Peyer's patch (tissue), 4 donors: ENCODE measurements around the gene PDGFA. TPM values are rescaled to one million over a fixed set of nuclear protein-coding genes. Genes with fewer than 3 reads are reported as not detected.
A peak's percentile ranks its signal among the peaks of the same experiment; 100 is the strongest.

Experiments
- DNase-seq, 3 donors: peaks; one replicate each; pipeline ENCODE4 v3.0.0-alpha.2; 2017 to 2019
- H3K27ac ChIP-seq, 4 donors: fragments of 200-600 bp; sonication (generic); one replicate each; pipeline ENCODE4 v1.5.1; 2016 to 2019
- H3K27me3 ChIP-seq, 2 donors: fragments of 200-600 bp; sonication (generic); one replicate each; pipeline ENCODE4 v1.5.1; 2019
- H3K36me3 ChIP-seq, 3 donors: fragments of 200-600 bp; sonication (generic); one replicate each; pipeline ENCODE4 v1.5.1; 2016 to 2019
- H3K4me1 ChIP-seq, 4 donors: fragments of 200-600 bp; sonication (generic); one replicate each; pipeline ENCODE4 v1.5.1; 2016 to 2019
- H3K4me3 ChIP-seq, 4 donors: fragments of 200-600 bp; sonication (generic); 1 replicate in 3 of 4; 2 replicates in 1 of 4; pipeline ENCODE4 v1.5.1; 2016 to 2019; ENCODE audit warnings: mild to moderate bottlenecking in 1 of 4
- H3K9me3 ChIP-seq, 4 donors: fragments of 200-600 bp; sonication (generic); one replicate each; pipeline ENCODE4 v1.5.1; 2016 to 2019; ENCODE audit warnings: mild to moderate bottlenecking in 1 of 4
- CTCF ChIP-seq, 6 experiments: fragments of 450-650 bp in 4 of 6; fragments of 200-600 bp in 2 of 6; sonication (generic) in 1 of 6; IDR thresholded peaks; one replicate each; pipeline ENCODE4 v1.5.1; 2017 to 2019; ENCODE audit warnings: antibody characterized with exemption in 6 of 6, mild to moderate bottlenecking in 3 of 6, moderate library complexity in 1 of 6
- POLR2A ChIP-seq, 2 donors: fragments of 450-650 bp; IDR thresholded peaks; one replicate each; pipeline ENCODE4 v1.5.1; 2017; ENCODE audit warnings: antibody characterized with exemption in 2 of 2, mild to moderate bottlenecking in 2 of 2, moderate library complexity in 2 of 2
- total RNA-seq, 4 donors: library from RNA; depleted of rRNA; stranded (reverse); fragments of >200 nt; gene quantifications; one replicate each; pipeline ENCODE4 v1.1.0, GENCODE V29; 2016

PDGFA gene
- total RNA-seq, 4 donors from 2014 or later = 5.8 to 97.8 (median 59.4) TPM

GRCh38 chr7:506391-506831 lies 13.2 kb downstream of the PDGFA start:
- peaks cover 0 to 42% (median 0%) of the 10 kb centered on the region in 3 donors for H3K36me3 ChIP-seq
- no peak overlapping the region for H3K27ac ChIP-seq
- TF ChIP-seq CTCF (IDR thresholded peaks at IDR 0.05) (no peak), POLR2A (IDR thresholded peaks at IDR 0.05) (no peak)
- H3K9me3 ChIP-seq = no peaks in the 10 kb centered on the region
- H3K27me3 ChIP-seq = no peaks in the 10 kb centered on the region
- no peak overlapping the region for H3K4me3 ChIP-seq
- DNase-seq = peak in 2 of 3 donors; percentile 42 to 48
- peaks cover 0 to 49% (median 7%) of the 10 kb centered on the region in 4 donors for H3K4me1 ChIP-seq

DNA sequence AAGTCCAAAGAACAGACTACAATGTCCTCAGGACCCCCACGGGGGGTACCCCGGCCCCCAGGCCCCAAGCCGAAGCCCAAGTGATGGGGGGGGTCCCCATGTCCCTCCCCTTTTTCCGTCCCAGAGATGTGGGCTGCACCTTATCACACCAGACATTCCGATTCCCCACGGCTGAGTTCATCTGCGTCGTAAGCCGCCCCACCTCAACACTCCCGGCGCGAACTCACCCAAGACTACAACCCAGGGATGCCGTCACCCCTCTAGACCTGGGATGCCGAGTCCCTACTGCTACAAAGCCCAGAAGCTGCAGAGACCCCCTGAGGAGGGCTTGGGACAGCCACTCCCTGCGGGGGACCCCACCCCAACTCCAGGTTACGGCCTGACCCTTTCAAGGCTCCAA lies 14.5 kb downstream of the PDGFA start:
- peaks cover 0 to 45% (median 0%) of the 10 kb centered on the region in 3 donors for H3K36me3 ChIP-seq
- TF ChIP-seq POLR2A (IDR thresholded peaks at IDR 0.05) (no peak), CTCF (IDR thresholded peaks at IDR 0.05) (no peak)
- peak in 1 of 3 donors; percentile 46 for DNase-seq
- no peaks in the 10 kb centered on the region for H3K27me3 ChIP-seq
- no peak overlapping the region for H3K4me3 ChIP-seq
- H3K27ac ChIP-seq = peak overlapping the region in 3 of 4 donors; percentile 80 to 91 (median 82)
- peaks cover 0 to 48% (median 7%) of the 10 kb centered on the region in 4 donors for H3K4me1 ChIP-seq
- H3K9me3 ChIP-seq = no peaks in the 10 kb centered on the region

GRCh38 chr7:504221-505111 lies 15.2 kb downstream of the PDGFA start:
- no peak overlapping the region for H3K4me3 ChIP-seq
- DNase-seq = peak in 1 of 3 donors; percentile 79
- TF ChIP-seq CTCF (IDR thresholded peaks at IDR 0.05) = no peak
- TF ChIP-seq POLR2A (IDR thresholded peaks at IDR 0.05) = no peak

GRCh38 chr7:503575-504111 lies 16.0 kb downstream of the PDGFA start:
- peaks cover 0 to 48% (median 0%) of the 10 kb centered on the region in 3 donors for H3K36me3 ChIP-seq
- TF ChIP-seq POLR2A (IDR thresholded peaks at IDR 0.05) (peak; percentile 44 to 69), CTCF (IDR thresholded peaks at IDR 0.05) (no peak)
- peak overlapping the region in 3 of 4 donors; percentile 80 to 91 (median 82) for H3K27ac ChIP-seq
- H3K4me3 ChIP-seq = peak overlapping the region in 1 of 4 donors; percentile 15
- H3K9me3 ChIP-seq = no peaks in the 10 kb centered on the region
- no peaks in the 10 kb centered on the region for H3K27me3 ChIP-seq
- DNase-seq = peak in 2 of 3 donors; percentile 94
- peaks cover 0 to 48% (median 7%) of the 10 kb centered on the region in 4 donors for H3K4me1 ChIP-seq

More at GRCh38 chr7:504221-505111, 15.2 kb downstream of the PDGFA start:
- Histone ChIP-seq H3K27me3 (no peaks in the 10 kb centered on the region), H3K9me3 (no peaks in the 10 kb centered on the region), H3K4me1 (peaks cover 0 to 48% (median 7%) of the 10 kb centered on the region in 4 donors), H3K27ac (peak overlapping the region; percentile 13 to 91 (median 81)), H3K36me3 (peaks cover 0 to 46% (median 0%) of the 10 kb centered on the region in 3 donors)

- TF ChIP-seq POLR2A (IDR thresholded peaks at IDR 0.05) = no peak
- TF ChIP-seq CTCF (IDR thresholded peaks at IDR 0.05) = no peak
- no peak for DNase-seq
- Histone ChIP-seq H3K4me1 (peaks cover 0 to 42% (median 7%) of the 10 kb centered on the region in 4 donors), H3K27me3 (no peaks in the 10 kb centered on the region), H3K4me3 (no peak overlapping the region), H3K9me3 (no peaks in the 10 kb centered on the region), H3K36me3 (peaks cover 0 to 56% (median 0%) of the 10 kb centered on the region in 3 donors), H3K27ac (peak overlapping the region in 1 of 4 donors; percentile 91)
These were observed 17.4 kb downstream of the PDGFA start for GRCh38 chr7:502296-502695.
